IMR-90 (cell line): ENCODE results near the gene USP28. TPM values are rescaled to one million over a fixed set of nuclear protein-coding genes. Genes with fewer than 3 reads are reported as not detected.

ENCODE experiments used
- ATAC-seq: fragments of 200-7000 bp; cut with Tn5 transposase; 2 replicates; pipeline ENCODE4 v1.9.1; 2020; ENCODE audit warnings: low read depth, mild to moderate bottlenecking, moderate library complexity
- BruUV-seq: library from RNA; stranded (reverse); fragments of 400-500 nt; replicated peaks from 2 replicates; lab custom pipeline; 2021; lab: Mats Ljungman, UMichigan
- CTCF ChIA-PET: fragments of 300-600 bp; formaldehyde crosslinking; extraction: SDS; loops from one replicate; lab custom pipeline; 2021; ENCODE audit warnings: antibody characterized with exemption; lab: Yijun Ruan, JAX
- POLR2A ChIA-PET: fragments of 300-600 bp; sonication (Branson Sonifier 250); formaldehyde crosslinking; loops from one replicate; lab custom pipeline; 2022; ENCODE audit warnings: antibody characterized with exemption; ENCODE audit not compliant: unreplicated experiment; lab: Charles Lee
- DNase-seq: peaks from one replicate; pipeline ENCODE4 v3.0.0; 2013
- H2AFZ ChIP-seq: replicated peaks from 2 replicates; pipeline ENCODE3; 2013; ENCODE audit warnings: low read length, mild to moderate bottlenecking; ENCODE audit not compliant: poor library complexity
- H2AK5ac ChIP-seq: 2 replicates; pipeline ENCODE4 v1.6.1; 2013; ENCODE audit warnings: low read depth, low read length, inconsistent platforms
- H2AK9ac ChIP-seq: replicated peaks from 2 replicates; pipeline ENCODE3; 2013; ENCODE audit warnings: mild to moderate bottlenecking, low read depth, low read length, moderate library complexity; ENCODE audit not compliant: poor library complexity
- H2BK120ac ChIP-seq: 2 replicates; pipeline ENCODE4 v1.6.1; 2013; ENCODE audit warnings: low read depth, low read length, inconsistent platforms
- H2BK15ac ChIP-seq: 3 replicates; pipeline ENCODE4 v1.6.1; 2013; ENCODE audit warnings: low read depth, low read length, inconsistent platforms
- H2BK20ac ChIP-seq: 2 replicates; pipeline ENCODE4 v1.6.1; 2013; ENCODE audit warnings: low read depth, mild to moderate bottlenecking, inconsistent platforms, low read length, moderate library complexity
- H2BK5ac ChIP-seq: 2 replicates; pipeline ENCODE4 v1.6.1; 2013; ENCODE audit warnings: mild to moderate bottlenecking, low read depth, low read length, inconsistent platforms; ENCODE audit not compliant: poor library complexity, severe bottlenecking
- H3K14ac ChIP-seq: replicated peaks from 2 replicates; pipeline ENCODE4 v1.6.1; 2013; ENCODE audit warnings: low read depth, low read length, inconsistent platforms
- H3K18ac ChIP-seq: 2 replicates; pipeline ENCODE4 v1.6.1; 2013; ENCODE audit warnings: low read depth, low read length, control low read depth
- H3K23ac ChIP-seq: 2 replicates; pipeline ENCODE4 v1.6.1; 2013; ENCODE audit warnings: low read depth, low read length, inconsistent platforms
- H3K27ac ChIP-seq: 2 replicates; pipeline ENCODE4 v1.5.1; 2013; ENCODE audit warnings: mild to moderate bottlenecking, control low read depth, low read length; ENCODE audit not compliant: insufficient read depth
- H3K27me3 ChIP-seq: 2 replicates; pipeline ENCODE4 v1.6.1; 2013; ENCODE audit warnings: low read length; ENCODE audit not compliant: control insufficient read depth, insufficient read depth
- H3K36me3 ChIP-seq: 2 replicates; pipeline ENCODE4 v1.6.1; 2013; ENCODE audit warnings: low read length, mixed read lengths; ENCODE audit not compliant: control insufficient read depth, insufficient read depth
- H3K4ac ChIP-seq: 2 replicates; pipeline ENCODE4 v1.6.1; 2013; ENCODE audit warnings: low read depth, low read length, inconsistent platforms
- H3K4me1 ChIP-seq: 2 replicates; pipeline ENCODE4 v1.6.1; 2013; ENCODE audit warnings: low read length, mixed read lengths; ENCODE audit not compliant: control insufficient read depth, insufficient read depth
- H3K4me2 ChIP-seq: 2 replicates; pipeline ENCODE4 v1.6.1; 2013; ENCODE audit warnings: low read depth, mild to moderate bottlenecking, control low read depth, low read length, moderate library complexity
- H3K4me3 ChIP-seq: 2 replicates; pipeline ENCODE4 v1.5.1; 2013; ENCODE audit warnings: low read depth, mild to moderate bottlenecking, control low read depth, low read length, moderate library complexity; ENCODE audit not compliant: insufficient read depth
- H3K56ac ChIP-seq: 2 replicates; pipeline ENCODE4 v1.6.1; 2013; ENCODE audit warnings: low read length, inconsistent platforms; ENCODE audit not compliant: insufficient read depth; ENCODE audit errors: extremely low read depth
- H3K79me1 ChIP-seq, 2 experiments: 2 replicates each; pipeline ENCODE4 v1.6.1; 2013; ENCODE audit warnings: low read length in 2 of 2, inconsistent platforms in 1 of 2, low read depth in 1 of 2
- H3K9ac ChIP-seq: 2 replicates; pipeline ENCODE4 v1.6.1; 2013; ENCODE audit warnings: low read depth, low read length, control low read depth
- H3K9me1 ChIP-seq: 2 replicates; pipeline ENCODE4 v1.6.1; 2013; ENCODE audit warnings: low read length, inconsistent platforms; ENCODE audit not compliant: insufficient read depth
- H3K9me3 ChIP-seq: 2 replicates; pipeline ENCODE4 v1.6.1; 2013; ENCODE audit warnings: low read length; ENCODE audit not compliant: control insufficient read depth, insufficient read depth
- H4K20me1 ChIP-seq: 2 replicates; pipeline ENCODE4 v1.6.1; 2013; ENCODE audit warnings: low read length, inconsistent platforms; ENCODE audit not compliant: insufficient read depth
- H4K5ac ChIP-seq: 2 replicates; pipeline ENCODE4 v1.6.1; 2013; ENCODE audit warnings: mild to moderate bottlenecking, low read depth, low read length, control low read depth
- H4K8ac ChIP-seq, 2 experiments: 2 replicates each; pipeline ENCODE4 v1.6.1; 2013; ENCODE audit warnings: low read depth in 2 of 2, low read length in 2 of 2, control low read depth in 1 of 2, inconsistent platforms in 1 of 2
- H4K91ac ChIP-seq: 2 replicates; pipeline ENCODE4 v1.6.1; 2013; ENCODE audit warnings: low read depth, low read length, inconsistent platforms; ENCODE audit not compliant: insufficient read depth
- BHLHE40 ChIP-seq: fragments of 150-350 bp; IDR thresholded peaks from 2 replicates; pipeline ENCODE4 v1.6.1; 2016; ENCODE audit warnings: mild to moderate bottlenecking, low read depth, low read length
- CHD1 ChIP-seq: IDR thresholded peaks from 2 replicates; pipeline ENCODE4 v1.6.1; 2012; ENCODE audit warnings: low read depth, low read length, improper control_type of control experiment
- FOS ChIP-seq: fragments of 150-350 bp; IDR thresholded peaks from 2 replicates; pipeline ENCODE4 v1.6.1; 2016; ENCODE audit warnings: low read depth, low read length
- MAFK ChIP-seq: IDR thresholded peaks from 2 replicates; pipeline ENCODE4 v1.6.1; 2012; ENCODE audit warnings: low read depth, low read length, improper control_type of control experiment
- MAZ ChIP-seq: IDR thresholded peaks from 2 replicates; pipeline ENCODE4 v1.6.1; 2012; ENCODE audit warnings: low read depth, mild to moderate bottlenecking, low read length, improper control_type of control experiment, moderate library complexity, borderline replicate concordance
- MXI1 ChIP-seq: IDR thresholded peaks from 2 replicates; pipeline ENCODE4 v1.6.1; 2012; ENCODE audit warnings: low read depth, mild to moderate bottlenecking, low read length, moderate library complexity, borderline replicate concordance
- NFE2L2 ChIP-seq: fragments of 150-350 bp; IDR thresholded peaks from 2 replicates; pipeline ENCODE4 v1.6.1; 2016; ENCODE audit warnings: low read depth, mild to moderate bottlenecking, low read length
- RAD21 ChIP-seq: IDR thresholded peaks from 2 replicates; pipeline ENCODE4 v1.6.1; 2012; ENCODE audit warnings: low read length, improper control_type of control experiment
- RCOR1 ChIP-seq: IDR thresholded peaks from 2 replicates; pipeline ENCODE4 v1.6.1; 2012; ENCODE audit warnings: mild to moderate bottlenecking, low read length, improper control_type of control experiment; ENCODE audit not compliant: insufficient replicate concordance
- USF2 ChIP-seq: fragments of 150-350 bp; IDR thresholded peaks from 2 replicates; pipeline ENCODE4 v1.6.1; 2017; ENCODE audit warnings: mild to moderate bottlenecking, antibody characterized with exemption, low read length, low read depth
- WGBS, 2 experiments: methylation state at CpG; one replicate each; pipeline versions ENCODE4 v1.1.5 to v1.1.7; 2013; ENCODE audit warnings: missing lambda C conversion rate in 2 of 2; ENCODE audit not compliant: insufficient read length in 1 of 2; ENCODE audit errors: extremely low coverage in 2 of 2; 5-methylcytosine and 5-hydroxymethylcytosine counted together
- dilution Hi-C: fragments of 300-500 bp; cut with HindIII; formaldehyde crosslinking; loops from one replicate; pipeline ENCODE4 v1.14.3; 2018; ENCODE audit warnings: low sequenced_read_pairs; ENCODE audit not compliant: unreplicated experiment
- in situ Hi-C: fragments of 300-500 bp; cut with MboI; formaldehyde crosslinking; loops from 3 replicates; pipeline ENCODE4 v1.14.3; 2019; ENCODE audit warnings: low sequenced_read_pairs, inconsistent platforms, mixed read lengths
- intact Hi-C: fragments of 100-400 bp; cut with micrococcal nuclease; formaldehyde crosslinking; loops from 2 replicates; pipeline ENCODE4 v1.10.0; 2022
- polyA plus RNA-seq, 3 experiments: library from polyadenylated mRNA; depleted of rRNA; stranded (reverse); fragments of >200 nt; gene quantifications; 2 replicates each; pipeline ENCODE4 v1.2.3, GENCODE V29; 2012; ENCODE audit warnings: low replicate concordance in 1 of 3
- total RNA-seq: library from RNA; depleted of rRNA; stranded (reverse); fragments of >200 nt; gene quantifications from 2 replicates; pipeline ENCODE4 v1.2.3, GENCODE V29; 2012
- TF ChIP-seq, protein P1 (sequence below): conservative IDR thresholded peaks from 2 replicates; pipeline ENCODE4 v1.5.1; 2012; ENCODE audit warnings: mild to moderate bottlenecking, low read depth, low read length, improper control_type of control experiment

USP28 gene
- total and polyA plus RNA-seq, 2 of the 4 experiments (the other 2 are of a cell fraction): 17.0 to 36.0 TPM

DNA sequence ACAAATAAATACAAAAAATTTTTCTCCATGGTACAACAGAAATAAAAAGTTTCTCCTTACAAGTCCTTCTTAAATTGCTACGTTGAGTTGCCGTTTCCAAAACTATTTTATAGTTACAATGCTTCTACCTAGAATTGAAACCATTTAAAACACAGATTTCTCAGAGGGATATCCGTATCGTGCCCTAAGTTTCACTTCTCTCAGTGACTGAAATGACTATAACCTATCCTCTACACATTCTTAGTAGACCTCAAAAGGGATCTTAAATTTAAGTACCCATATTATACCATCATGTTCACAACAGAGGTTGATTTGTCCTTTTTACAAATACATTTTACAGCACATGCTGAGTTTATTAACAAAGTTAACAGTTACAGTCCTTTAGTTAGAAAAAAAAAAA lies 44.1 kb downstream of the USP28 start:
- CTCF ChIA-PET: no interaction called here
- Histone ChIP-seq H3K27me3 (no peaks in the 10 kb centered on the region), H2BK5ac (no peak overlapping the region), H4K91ac (no peak overlapping the region), H3K9ac (no peak overlapping the region), H2BK120ac (no peak overlapping the region), H3K9me1 (peaks cover 2% of the 10 kb centered on the region; the same call in 1 of the 2 replicates), H3K4me2 (no peak overlapping the region), H3K4me3 (no peak overlapping the region), H3K36me3 (peaks cover 7% of the 10 kb centered on the region), H3K9me3 (no peaks in the 10 kb centered on the region), H3K4me1 (peaks cover 2% of the 10 kb centered on the region; the same call in 1 of the 2 replicates), H4K20me1 (no peaks in the 10 kb centered on the region), H3K18ac (no peak overlapping the region), H3K79me1 (no peaks in the 10 kb centered on the region), H2BK20ac (no peak overlapping the region), H2AFZ (no peak overlapping the region), H3K23ac (no peak overlapping the region), H4K8ac (no peak overlapping the region), H4K5ac (no peak overlapping the region), H3K14ac (no peak overlapping the region), H3K56ac (no peak overlapping the region), H2AK5ac (no peak overlapping the region), H3K27ac (no peak overlapping the region), H2AK9ac (no peak overlapping the region), H3K4ac (no peak overlapping the region), H2BK15ac (no peak overlapping the region)
- WGBS, 2 experiments: 100% methylated on average over 2 of the region's 4 CpGs; no CpG with 5 or more reads in 1 of the 2 experiments
- in situ Hi-C loops: no loop called here
- dilution Hi-C loops: no loop called here
- TF ChIP-seq NFE2L2 (no peak), CHD1 (no peak), RCOR1 (no peak), BHLHE40 (no peak), RAD21 (no peak), MAZ (no peak), USF2 (no peak), MXI1 (no peak), MAFK (no peak), FOS (no peak)
- TF ChIP-seq, protein P1, sequence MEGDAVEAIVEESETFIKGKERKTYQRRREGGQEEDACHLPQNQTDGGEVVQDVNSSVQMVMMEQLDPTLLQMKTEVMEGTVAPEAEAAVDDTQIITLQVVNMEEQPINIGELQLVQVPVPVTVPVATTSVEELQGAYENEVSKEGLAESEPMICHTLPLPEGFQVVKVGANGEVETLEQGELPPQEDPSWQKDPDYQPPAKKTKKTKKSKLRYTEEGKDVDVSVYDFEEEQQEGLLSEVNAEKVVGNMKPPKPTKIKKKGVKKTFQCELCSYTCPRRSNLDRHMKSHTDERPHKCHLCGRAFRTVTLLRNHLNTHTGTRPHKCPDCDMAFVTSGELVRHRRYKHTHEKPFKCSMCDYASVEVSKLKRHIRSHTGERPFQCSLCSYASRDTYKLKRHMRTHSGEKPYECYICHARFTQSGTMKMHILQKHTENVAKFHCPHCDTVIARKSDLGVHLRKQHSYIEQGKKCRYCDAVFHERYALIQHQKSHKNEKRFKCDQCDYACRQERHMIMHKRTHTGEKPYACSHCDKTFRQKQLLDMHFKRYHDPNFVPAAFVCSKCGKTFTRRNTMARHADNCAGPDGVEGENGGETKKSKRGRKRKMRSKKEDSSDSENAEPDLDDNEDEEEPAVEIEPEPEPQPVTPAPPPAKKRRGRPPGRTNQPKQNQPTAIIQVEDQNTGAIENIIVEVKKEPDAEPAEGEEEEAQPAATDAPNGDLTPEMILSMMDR: no peak
- intact Hi-C loops: no loop called here
- ATAC-seq: no peak
- POLR2A ChIA-PET: no interaction called here
- BruUV-seq: no TSS peak
- DNase-seq: no peak
